Gastroesophageal sphincter (tissue), 3 donors: ENCODE data around the gene FAXDC2.

Experiments
- POLR2AphosphoS5 ChIP-seq: sonication (generic); formaldehyde crosslinking; IDR thresholded peaks from one replicate; pipeline ENCODE4 v1.6.1; 2017; ENCODE audit warnings: antibody characterized with exemption
- TF ChIP-seq, protein P1 (sequence below), 4 experiments: fragments of 200-600 bp in 2 of 4; fragments of 450-650 bp in 2 of 4; sonication (generic) in 1 of 4; IDR thresholded peaks; one replicate each; pipeline ENCODE4 v1.5.1; 2017 to 2019; ENCODE audit warnings: antibody characterized with exemption in 4 of 4, mild to moderate bottlenecking in 2 of 4, moderate library complexity in 2 of 4

DNA sequence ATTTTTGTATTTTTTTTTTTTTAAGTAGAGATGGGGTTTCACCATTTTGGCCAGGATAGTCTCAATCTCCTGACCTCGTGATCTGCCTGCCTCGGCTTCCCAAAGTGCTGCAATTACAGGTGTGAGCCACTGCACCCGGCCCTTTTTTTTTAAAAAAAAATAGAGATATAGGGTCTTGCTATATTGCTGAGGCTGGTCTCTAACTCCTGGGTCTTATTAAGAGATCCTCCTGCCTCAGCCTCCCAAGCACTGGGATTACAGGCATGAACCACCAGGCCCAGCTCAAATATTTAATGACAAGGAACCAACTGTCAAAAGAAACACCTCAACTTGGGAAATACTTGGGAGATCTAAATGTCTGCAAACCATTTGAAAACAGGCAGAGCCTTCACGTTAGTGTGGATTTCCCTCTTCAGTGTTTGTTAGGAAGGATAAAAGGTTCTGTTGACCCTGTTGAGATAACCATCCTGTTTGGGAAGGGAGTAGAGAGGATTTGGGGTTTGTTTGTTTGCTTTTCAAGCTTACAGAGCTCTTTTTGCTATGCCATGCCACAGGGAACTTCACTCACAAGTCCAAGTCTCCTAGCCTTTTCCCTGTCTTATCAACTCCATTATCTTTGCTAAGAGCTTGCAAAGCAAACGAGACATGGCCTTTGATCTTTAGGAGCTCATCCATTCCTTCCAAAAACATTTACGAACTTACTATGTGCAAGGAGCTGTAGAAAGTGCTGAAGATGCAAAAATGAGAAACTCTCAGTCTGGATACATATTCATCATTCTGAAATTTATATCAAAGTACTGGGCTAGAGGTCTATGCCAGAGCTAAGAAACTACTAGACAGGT lies 7.5 kb downstream of the FAXDC2 start:
- TF ChIP-seq, protein P1, sequence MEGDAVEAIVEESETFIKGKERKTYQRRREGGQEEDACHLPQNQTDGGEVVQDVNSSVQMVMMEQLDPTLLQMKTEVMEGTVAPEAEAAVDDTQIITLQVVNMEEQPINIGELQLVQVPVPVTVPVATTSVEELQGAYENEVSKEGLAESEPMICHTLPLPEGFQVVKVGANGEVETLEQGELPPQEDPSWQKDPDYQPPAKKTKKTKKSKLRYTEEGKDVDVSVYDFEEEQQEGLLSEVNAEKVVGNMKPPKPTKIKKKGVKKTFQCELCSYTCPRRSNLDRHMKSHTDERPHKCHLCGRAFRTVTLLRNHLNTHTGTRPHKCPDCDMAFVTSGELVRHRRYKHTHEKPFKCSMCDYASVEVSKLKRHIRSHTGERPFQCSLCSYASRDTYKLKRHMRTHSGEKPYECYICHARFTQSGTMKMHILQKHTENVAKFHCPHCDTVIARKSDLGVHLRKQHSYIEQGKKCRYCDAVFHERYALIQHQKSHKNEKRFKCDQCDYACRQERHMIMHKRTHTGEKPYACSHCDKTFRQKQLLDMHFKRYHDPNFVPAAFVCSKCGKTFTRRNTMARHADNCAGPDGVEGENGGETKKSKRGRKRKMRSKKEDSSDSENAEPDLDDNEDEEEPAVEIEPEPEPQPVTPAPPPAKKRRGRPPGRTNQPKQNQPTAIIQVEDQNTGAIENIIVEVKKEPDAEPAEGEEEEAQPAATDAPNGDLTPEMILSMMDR (IDR thresholded peaks at IDR 0.05), result no peak
- TF ChIP-seq POLR2AphosphoS5, result no peak
